Activated naive CD4-positive, alpha-beta T cell treated with anti-CD3 and anti-CD28 coated beads for 36 hours (primary cell): ENCODE measurements around the gene RNU7-1. TPM values are rescaled to one million over a fixed set of nuclear protein-coding genes. Genes with fewer than 3 reads are reported as not detected.

Source experiments
- CTCF ChIA-PET: fragments of 350-600 bp; sonication (Branson Sonifier 250); formaldehyde crosslinking; loops from one replicate; lab custom pipeline; 2021; ENCODE audit warnings: antibody characterized with exemption; lab: Charles Lee
- DNase-seq: peaks from one replicate; pipeline ENCODE4 v3.0.0-alpha.2; 2020
- H3K27ac Mint-ChIP-seq: one replicate; pipeline ENCODE4 v1.8.0; 2021; ENCODE audit warnings: mild to moderate bottlenecking, mixed read lengths
- H3K27me3 Mint-ChIP-seq: one replicate; pipeline ENCODE4 v1.8.0; 2021; ENCODE audit warnings: low read depth, mixed read lengths
- H3K36me3 Mint-ChIP-seq: one replicate; pipeline ENCODE4 v1.8.0; 2021; ENCODE audit warnings: low read depth, mixed read lengths
- H3K4me1 Mint-ChIP-seq: one replicate; pipeline ENCODE4 v1.8.0; 2021; ENCODE audit warnings: low read depth, mixed read lengths
- H3K4me3 Mint-ChIP-seq: one replicate; pipeline ENCODE4 v1.8.0; 2021; ENCODE audit warnings: mild to moderate bottlenecking, moderate library complexity, mixed read lengths
- H3K9me3 Mint-ChIP-seq: one replicate; pipeline ENCODE4 v1.8.0; 2021; ENCODE audit warnings: mixed read lengths
- intact Hi-C: fragments of 100-400 bp; cut with micrococcal nuclease; formaldehyde crosslinking; loops from one replicate; pipeline ENCODE4 v1.15.1; 2023
- total RNA-seq, 2 experiments: library from RNA; stranded (reverse); gene quantifications; one replicate each; pipeline ENCODE4 v1.2.3, GENCODE V29; 2021

Gene RNU7-1
- total RNA-seq, 2 experiments from 2014 or later: not detected

DNA sequence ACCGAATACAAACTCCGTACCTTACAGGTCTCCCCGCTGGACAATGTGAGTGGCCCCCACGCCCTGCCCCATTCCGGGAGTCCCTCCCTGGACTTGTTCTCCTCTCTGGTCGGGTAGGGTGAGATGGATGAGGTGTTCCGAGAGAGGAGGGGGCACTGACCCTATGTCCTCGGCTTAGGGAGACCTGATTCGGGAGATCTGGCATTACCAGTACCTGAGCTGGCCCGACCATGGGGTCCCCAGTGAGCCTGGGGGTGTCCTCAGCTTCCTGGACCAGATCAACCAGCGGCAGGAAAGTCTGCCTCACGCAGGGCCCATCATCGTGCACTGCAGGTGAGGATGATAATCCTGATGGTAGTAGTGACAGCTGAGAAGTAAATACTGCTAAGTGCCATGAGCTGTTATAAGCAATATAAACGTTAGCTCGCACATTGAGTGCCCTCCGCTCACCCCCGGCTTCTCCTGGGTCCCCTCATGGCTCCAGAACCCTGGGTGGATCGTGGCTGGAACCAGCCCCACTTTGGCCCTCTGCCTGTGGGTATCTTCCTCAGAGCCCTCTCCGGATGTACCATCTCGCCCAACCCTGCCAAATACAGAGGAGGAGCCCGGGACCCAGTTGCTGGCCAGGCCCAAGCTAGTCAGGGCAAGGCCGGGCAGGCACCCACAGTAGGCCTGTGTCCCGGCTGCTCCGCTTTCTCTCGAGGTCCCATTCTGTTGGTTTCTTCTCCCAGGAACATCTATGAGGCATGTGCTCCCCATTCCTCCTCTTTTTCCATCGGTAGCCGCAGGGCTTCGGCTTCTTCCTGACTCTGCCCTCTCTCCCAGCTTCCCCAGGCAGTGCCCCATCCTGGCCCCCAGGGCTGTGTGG, 14.4 kb downstream of the RNU7-1 start:
- Mint-ChIP-seq H3K4me1 (peaks cover 89% of the 10 kb centered on the region), H3K36me3 (peaks cover 83% of the 10 kb centered on the region), H3K27me3 (no peaks in the 10 kb centered on the region), H3K4me3 (peak overlapping the region; percentile 81), H3K9me3 (no peaks in the 10 kb centered on the region), H3K27ac (peak overlapping the region; percentile 93)
- no peak for DNase-seq
- CTCF ChIA-PET: interaction anchor here (1.0 to 12.0 kb wide), 7 partner anchors 8 to 86 kb away, joined by 3 to 397 read pairs (median 5); partner anchors contain the start of genes C12orf57, LPCAT3, PTPN6 and RNU7-1
- intact Hi-C loops: loop anchor here (5.0 to 10.0 kb wide), 3 partner anchors 186 to 1127 kb away; partner anchors contain the start of genes CD27, LAG3 and NECAP1

- Mint-ChIP-seq H3K9me3 (no peaks in the 10 kb centered on the region), H3K27me3 (no peaks in the 10 kb centered on the region), H3K4me1 (peaks cover 90% of the 10 kb centered on the region), H3K27ac (peak overlapping the region; percentile 93), H3K4me3 (peak overlapping the region; percentile 81), H3K36me3 (peaks cover 76% of the 10 kb centered on the region)
- no peak for DNase-seq
- intact Hi-C loops: loop anchor here (5.0 to 10.0 kb wide), 3 partner anchors 186 to 1126 kb away; partner anchors contain the start of genes CD27, LAG3 and NECAP1
- CTCF ChIA-PET: interaction anchor here (1.0 to 12.0 kb wide), 7 partner anchors 8 to 86 kb away, joined by 3 to 397 read pairs (median 5); partner anchors contain the start of genes C12orf57, LPCAT3, PTPN6 and RNU7-1
Measured at GRCh38 chr12:6958609-6959057, 15.0 kb downstream of the RNU7-1 start.

DNA sequence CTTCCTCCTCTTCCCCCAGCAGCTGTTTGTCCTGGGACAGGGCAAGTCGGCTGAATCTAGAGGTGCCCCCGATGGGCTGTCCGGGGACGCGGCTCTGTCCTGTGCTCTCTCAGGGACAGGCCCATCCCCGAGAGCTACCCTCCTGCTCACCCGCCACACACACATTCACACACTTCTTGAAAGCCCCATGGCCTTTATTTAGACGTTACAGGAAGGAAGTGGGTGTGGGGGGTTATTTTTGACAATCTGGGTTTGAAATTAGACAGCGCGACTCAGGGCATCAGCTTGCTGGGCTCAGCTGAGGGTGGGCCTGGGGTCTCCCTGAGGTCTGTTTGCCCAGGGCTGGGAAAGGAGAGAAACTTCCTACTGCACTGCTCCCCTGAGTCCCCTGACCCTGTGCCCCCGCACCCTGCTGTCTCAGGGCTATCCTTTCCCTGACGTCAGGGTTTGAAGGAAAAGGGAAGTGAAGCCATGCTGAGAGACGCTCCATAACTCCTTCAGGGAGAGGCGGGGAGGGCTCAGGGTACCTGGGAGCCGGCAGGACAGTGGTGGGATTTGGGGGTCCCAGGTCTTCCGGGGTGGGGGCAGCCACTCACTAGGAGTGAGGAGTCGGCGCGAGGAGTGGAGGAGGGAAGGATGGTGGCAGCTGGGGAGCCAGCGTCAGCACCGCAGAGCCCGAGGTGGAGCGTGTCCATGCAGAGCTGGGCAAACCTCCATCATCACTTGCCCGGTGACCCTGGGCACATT, 15.6 kb downstream of the RNU7-1 start:
- intact Hi-C loops: loop anchor here (5.0 to 10.0 kb wide), 3 partner anchors 187 to 1126 kb away; partner anchors contain the start of genes CD27, LAG3 and NECAP1
- no peaks in the 10 kb centered on the region for H3K27me3 Mint-ChIP-seq
- H3K4me1 Mint-ChIP-seq: peaks cover 89% of the 10 kb centered on the region
- H3K27ac Mint-ChIP-seq: peak overlapping the region; percentile 93
- H3K9me3 Mint-ChIP-seq: no peaks in the 10 kb centered on the region
- peak overlapping the region; percentile 81 for H3K4me3 Mint-ChIP-seq
- CTCF ChIA-PET: interaction anchor here (1.0 to 12.0 kb wide), 8 partner anchors 7 to 154 kb away, joined by 3 to 397 read pairs (median 4); partner anchors contain the start of genes C12orf57, LPCAT3, PTPN6 and RNU7-1
- peaks cover 71% of the 10 kb centered on the region for H3K36me3 Mint-ChIP-seq
- peak; percentile 89 for DNase-seq

- H3K4me3 Mint-ChIP-seq: peak overlapping the region; percentile 81
- DNase-seq: no peak
- H3K36me3 Mint-ChIP-seq: peaks cover 63% of the 10 kb centered on the region
- peaks cover 88% of the 10 kb centered on the region for H3K4me1 Mint-ChIP-seq
- CTCF ChIA-PET: interaction anchor here (1.0 to 12.0 kb wide), 5 partner anchors 9 to 153 kb away, joined by 3 to 397 read pairs (median 4); partner anchors contain the start of genes C12orf57, PTPN6 and RNU7-1
- no peaks in the 10 kb centered on the region for H3K27me3 Mint-ChIP-seq
- peak overlapping the region; percentile 93 for H3K27ac Mint-ChIP-seq
- intact Hi-C loops: loop anchor here (2.0 to 10.0 kb wide), 5 partner anchors 87 to 1125 kb away; partner anchors contain the start of genes CD27, LAG3, NECAP1 and SPSB2
- no peaks in the 10 kb centered on the region for H3K9me3 Mint-ChIP-seq
Measured at GRCh38 chr12:6959805-6960592, 16.4 kb downstream of the RNU7-1 start.

GRCh38 chr12:6960593-6961277, 17.1 kb downstream of the RNU7-1 start:
- peak overlapping the region; percentile 93 for H3K27ac Mint-ChIP-seq
- H3K9me3 Mint-ChIP-seq: no peaks in the 10 kb centered on the region
- H3K4me3 Mint-ChIP-seq: peak overlapping the region; percentile 81
- H3K4me1 Mint-ChIP-seq: peaks cover 88% of the 10 kb centered on the region
- H3K36me3 Mint-ChIP-seq: peaks cover 62% of the 10 kb centered on the region
- intact Hi-C loops: loop anchor here (1.0 to 5.0 kb wide), 6 partner anchors 7 to 273 kb away; partner anchors contain the start of genes C12orf57, SPSB2 and ZNF384
- DNase-seq: peak; percentile 62
- no peaks in the 10 kb centered on the region for H3K27me3 Mint-ChIP-seq
- CTCF ChIA-PET: interaction anchor here (0.9 to 12.0 kb wide), 8 partner anchors 9 to 228 kb away, joined by 3 to 397 read pairs (median 3); partner anchors contain the start of genes C12orf57, PTPN6 and RNU7-1

GRCh38 chr12:6961278-6961694, 17.7 kb downstream of the RNU7-1 start:
- intact Hi-C loops: loop anchor here (1.0 to 5.0 kb wide), 6 partner anchors 8 to 274 kb away; partner anchors contain the start of genes C12orf57, SPSB2 and ZNF384
- CTCF ChIA-PET: interaction anchor here (0.6 to 12.0 kb wide), 10 partner anchors 8 to 229 kb away, joined by 3 to 397 read pairs (median 3); partner anchors contain the start of genes C12orf57, PTPN6 and RNU7-1
- no peaks in the 10 kb centered on the region for H3K27me3 Mint-ChIP-seq
- peaks cover 87% of the 10 kb centered on the region for H3K4me1 Mint-ChIP-seq
- H3K36me3 Mint-ChIP-seq: peaks cover 60% of the 10 kb centered on the region
- peak overlapping the region; percentile 81 for H3K4me3 Mint-ChIP-seq
- H3K27ac Mint-ChIP-seq: peak overlapping the region; percentile 93
- peak; percentile 94 for DNase-seq
- no peaks in the 10 kb centered on the region for H3K9me3 Mint-ChIP-seq

GRCh38 chr12:6961695-6962284, 18.2 kb downstream of the RNU7-1 start:
- Mint-ChIP-seq H3K27ac (peak overlapping the region; percentile 93), H3K9me3 (no peaks in the 10 kb centered on the region), H3K4me3 (peak overlapping the region; percentile 81), H3K27me3 (no peaks in the 10 kb centered on the region), H3K36me3 (peaks cover 58% of the 10 kb centered on the region), H3K4me1 (peaks cover 87% of the 10 kb centered on the region)
- peak; percentile 69 for DNase-seq
- intact Hi-C loops: loop anchor here (1.0 to 5.0 kb wide), 6 partner anchors 8 to 274 kb away; partner anchors contain the start of genes C12orf57, SPSB2 and ZNF384
- CTCF ChIA-PET: interaction anchor here (0.6 to 12.0 kb wide), 9 partner anchors 14 to 229 kb away, joined by 3 to 397 read pairs (median 3); partner anchors contain the start of genes C12orf57, C1RL, PTPN6 and RNU7-1

DNA sequence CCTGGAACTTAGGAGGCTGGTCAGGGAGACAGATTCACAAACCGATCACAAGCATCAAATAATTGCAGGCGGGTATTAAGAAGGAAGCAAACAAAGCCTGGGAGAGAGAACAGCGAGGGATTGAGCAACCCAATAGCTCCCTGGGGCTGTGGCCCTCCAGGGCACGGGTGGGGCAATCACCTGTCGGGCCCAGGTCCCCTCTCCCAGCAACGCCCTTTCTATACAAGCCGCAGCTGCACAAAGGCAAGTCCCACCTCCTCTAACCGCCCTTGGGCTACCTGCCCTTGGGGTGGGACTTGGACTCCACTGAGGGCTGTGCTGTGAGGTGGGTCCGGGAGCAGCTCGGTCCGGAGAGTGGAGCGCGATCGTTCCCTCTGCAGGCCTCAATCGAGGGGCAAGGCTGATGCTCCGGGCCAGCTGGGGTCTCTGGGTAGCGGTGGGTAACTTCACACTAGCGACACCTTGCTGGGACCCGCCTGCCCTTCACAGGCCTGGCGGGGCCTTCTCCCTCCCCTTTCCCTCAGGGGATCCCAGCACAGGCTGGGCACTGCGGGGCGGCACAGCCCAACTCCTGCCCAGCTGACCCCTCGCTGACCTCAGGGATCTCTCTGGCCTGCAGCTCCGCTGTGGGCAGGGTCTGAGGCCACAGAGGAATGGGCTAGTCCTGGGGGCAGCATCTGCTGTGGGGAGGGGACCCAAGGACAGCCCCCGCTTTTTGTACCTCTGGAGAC, 18.8 kb downstream of the RNU7-1 start:
- intact Hi-C loops: loop anchor here (5.0 kb wide), 1 partner anchor 275 kb away; the partner anchor contains the start of gene ZNF384

GRCh38 chr12:6963016-6963731, 19.6 kb downstream of the RNU7-1 start:
- Mint-ChIP-seq H3K4me1 (peaks cover 85% of the 10 kb centered on the region), H3K27ac (peak overlapping the region; percentile 93), H3K36me3 (peaks cover 53% of the 10 kb centered on the region), H3K27me3 (no peaks in the 10 kb centered on the region), H3K9me3 (no peaks in the 10 kb centered on the region), H3K4me3 (no peak overlapping the region)
- intact Hi-C loops: loop anchor here (5.0 kb wide), 1 partner anchor 276 kb away; the partner anchor contains the start of gene ZNF384
- no peak for DNase-seq
- CTCF ChIA-PET: interaction anchor here (0.6 to 12.0 kb wide), 3 partner anchors 15 to 38 kb away, joined by 3 to 397 read pairs (median 10); partner anchors contain the start of genes C12orf57, PTPN6 and RNU7-1

More for the DNA sequence above, 18.8 kb downstream of the RNU7-1 start:
- peak overlapping the region; percentile 81 for H3K4me3 Mint-ChIP-seq
- H3K4me1 Mint-ChIP-seq: peaks cover 85% of the 10 kb centered on the region
- H3K27ac Mint-ChIP-seq: peak overlapping the region; percentile 93
- H3K9me3 Mint-ChIP-seq: no peaks in the 10 kb centered on the region
- CTCF ChIA-PET: interaction anchor here (1.2 to 12.0 kb wide), 4 partner anchors 15 to 151 kb away, joined by 3 to 397 read pairs (median 4); partner anchors contain the start of genes C12orf57, C1RL, PTPN6 and RNU7-1
- DNase-seq: no peak
- H3K36me3 Mint-ChIP-seq: peaks cover 56% of the 10 kb centered on the region
- no peaks in the 10 kb centered on the region for H3K27me3 Mint-ChIP-seq
